Subcutaneous abdominal adipose tissue (tissue), 5 donors: ENCODE results near the gene THSD7A.

Experiments used
- H3K27ac ChIP-seq: one replicate; pipeline ENCODE4 v1.7.0; 2013; ENCODE audit warnings: low read depth, mild to moderate bottlenecking, inconsistent platforms, low read length, moderate library complexity
- H3K27me3 ChIP-seq, 5 donors: one replicate each; pipeline ENCODE4 v1.7.0; 2013; ENCODE audit warnings: low read length in 5 of 5, inconsistent platforms in 1 of 5; ENCODE audit not compliant: control insufficient read depth in 5 of 5, insufficient read depth in 4 of 5
- H3K36me3 ChIP-seq, 5 donors: one replicate each; pipeline ENCODE4 v1.7.0; 2013; ENCODE audit warnings: low read length in 5 of 5; ENCODE audit not compliant: control insufficient read depth in 5 of 5, insufficient read depth in 5 of 5
- H3K4me1 ChIP-seq, 5 donors: one replicate each; pipeline ENCODE4 v1.7.0; 2013; ENCODE audit warnings: low read length in 5 of 5, mild to moderate bottlenecking in 3 of 5, moderate library complexity in 1 of 5; ENCODE audit not compliant: control insufficient read depth in 5 of 5, insufficient read depth in 5 of 5
- H3K4me3 ChIP-seq, 5 donors: one replicate each; pipeline ENCODE4 v1.7.0; 2013; ENCODE audit warnings: low read length in 5 of 5, low read depth in 1 of 5
- H3K9ac ChIP-seq, 5 donors: one replicate each; pipeline ENCODE4 v1.7.0; 2013; ENCODE audit warnings: low read length in 5 of 5, mild to moderate bottlenecking in 4 of 5, moderate library complexity in 3 of 5
- H3K9me3 ChIP-seq, 5 donors: one replicate each; pipeline ENCODE4 v1.7.0; 2013; ENCODE audit warnings: low read length in 5 of 5; ENCODE audit not compliant: control insufficient read depth in 5 of 5
- donor health status: healthy.
- donor health status: healthy.
- donor health status: healthy.
- donor health status: healthy.
- donor health status: healthy.

The THSD7A gene

DNA sequence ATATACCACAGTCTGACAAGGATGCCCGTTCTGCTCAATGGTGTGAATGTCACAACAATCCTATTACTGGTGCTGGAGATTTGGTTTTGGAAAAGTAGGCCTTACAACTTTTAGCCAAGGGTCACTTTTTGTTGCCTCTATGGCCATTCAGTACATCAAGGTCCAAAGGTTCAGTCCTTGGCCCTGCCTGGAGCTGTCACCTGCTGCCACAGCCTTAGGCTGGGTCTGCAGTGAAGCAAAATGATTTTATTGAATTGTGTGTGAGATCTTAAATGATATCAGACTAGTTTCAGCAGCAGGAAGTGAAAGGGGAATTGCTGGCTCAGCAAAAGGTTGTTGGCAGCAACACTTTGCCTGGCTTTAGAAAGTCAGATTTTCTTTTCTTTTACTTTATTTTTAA lies 427.6 kb downstream of the THSD7A start:
- no peak overlapping the region for H3K4me3 ChIP-seq
- no peak overlapping the region for H3K9ac ChIP-seq
- peaks cover 0 to 11% (median 0%) of the 10 kb centered on the region in 5 donors for H3K4me1 ChIP-seq
- no peaks in the 10 kb centered on the region for H3K9me3 ChIP-seq
- H3K27me3 ChIP-seq, result no peaks in the 10 kb centered on the region
- H3K27ac ChIP-seq, result no peak overlapping the region
- peaks cover 5 to 13% (median 8%) of the 10 kb centered on the region in 5 donors for H3K36me3 ChIP-seq

- no peaks in the 10 kb centered on the region for H3K27me3 ChIP-seq
- H3K27ac ChIP-seq, result no peak overlapping the region
- no peaks in the 10 kb centered on the region for H3K9me3 ChIP-seq
- H3K4me3 ChIP-seq, result no peak overlapping the region
- H3K4me1 ChIP-seq, result peaks cover 0 to 11% (median 0%) of the 10 kb centered on the region in 5 donors
- no peak overlapping the region for H3K9ac ChIP-seq
- peaks cover 5 to 13% (median 8%) of the 10 kb centered on the region in 5 donors for H3K36me3 ChIP-seq
These were observed 428.2 kb downstream of the THSD7A start for GRCh38 chr7:11403781-11404180.

- Histone ChIP-seq H3K9me3 (no peaks in the 10 kb centered on the region), H3K4me1 (no peaks in the 10 kb centered on the region), H3K4me3 (no peak overlapping the region), H3K36me3 (peaks cover 4 to 24% (median 14%) of the 10 kb centered on the region in 5 donors), H3K9ac (no peak overlapping the region), H3K27me3 (no peaks in the 10 kb centered on the region), H3K27ac (no peak overlapping the region)
These were observed 437.6 kb downstream of the THSD7A start for GRCh38 chr7:11394438-11394837.

- H3K36me3 ChIP-seq, result peaks cover 0 to 4% (median 2%) of the 10 kb centered on the region in 5 donors
- no peak overlapping the region for H3K9ac ChIP-seq
- H3K4me1 ChIP-seq, result peaks cover 0 to 4% (median 0%) of the 10 kb centered on the region in 5 donors
- no peak overlapping the region for H3K27ac ChIP-seq
- no peaks in the 10 kb centered on the region for H3K27me3 ChIP-seq
- H3K9me3 ChIP-seq, result no peaks in the 10 kb centered on the region
- H3K4me3 ChIP-seq, result no peak overlapping the region
These were observed 452.4 kb downstream of the THSD7A start for GRCh38 chr7:11379641-11380040.

GRCh38 chr7:11376529-11376928 lies 455.5 kb downstream of the THSD7A start:
- no peaks in the 10 kb centered on the region for H3K27me3 ChIP-seq
- H3K27ac ChIP-seq, result no peak overlapping the region
- H3K4me1 ChIP-seq, result peaks cover 0 to 9% (median 0%) of the 10 kb centered on the region in 5 donors
- H3K9me3 ChIP-seq, result no peaks in the 10 kb centered on the region
- H3K36me3 ChIP-seq, result peaks cover 0 to 4% (median 2%) of the 10 kb centered on the region in 5 donors
- no peak overlapping the region for H3K9ac ChIP-seq
- H3K4me3 ChIP-seq, result no peak overlapping the region

GRCh38 chr7:11374629-11375028 lies 457.4 kb downstream of the THSD7A start:
- Histone ChIP-seq H3K4me1 (peaks cover 0 to 9% (median 0%) of the 10 kb centered on the region in 5 donors), H3K27ac (no peak overlapping the region), H3K4me3 (no peak overlapping the region)

GRCh38 chr7:11373546-11374142 lies 458.4 kb downstream of the THSD7A start:
- no peaks in the 10 kb centered on the region for H3K27me3 ChIP-seq
- peaks cover 0 to 6% (median 0%) of the 10 kb centered on the region in 5 donors for H3K4me1 ChIP-seq
- H3K4me3 ChIP-seq, result no peak overlapping the region
- H3K27ac ChIP-seq, result no peak overlapping the region
- no peak overlapping the region for H3K9ac ChIP-seq
- H3K36me3 ChIP-seq, result no peaks in the 10 kb centered on the region
- no peaks in the 10 kb centered on the region for H3K9me3 ChIP-seq

More at GRCh38 chr7:11374629-11375028, 457.4 kb downstream of the THSD7A start:
- H3K36me3 ChIP-seq, result peaks cover 0 to 3% (median 0%) of the 10 kb centered on the region in 5 donors
- no peaks in the 10 kb centered on the region for H3K9me3 ChIP-seq
- no peak overlapping the region for H3K9ac ChIP-seq
- H3K27me3 ChIP-seq, result no peaks in the 10 kb centered on the region

DNA sequence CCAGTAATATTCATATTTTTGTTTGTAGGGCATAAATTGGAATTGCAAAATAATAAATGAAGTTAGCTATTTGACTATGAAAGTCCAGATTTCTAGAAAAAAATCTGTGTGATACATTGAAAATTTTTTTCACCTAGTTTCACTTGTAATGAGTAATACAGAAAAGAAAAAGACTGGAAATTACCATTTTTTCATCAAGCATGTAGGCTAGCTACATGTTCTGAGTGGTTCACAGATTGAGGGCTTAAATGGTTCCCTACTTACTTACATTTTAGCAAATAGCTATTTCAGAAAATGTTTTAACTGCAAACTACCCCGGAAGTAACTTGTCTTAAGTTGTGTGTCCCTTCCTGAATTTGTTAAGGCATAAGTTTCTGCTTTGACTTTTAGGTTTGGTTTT lies 462.3 kb downstream of the THSD7A start:
- Histone ChIP-seq H3K4me1 (peaks cover 0 to 6% (median 0%) of the 10 kb centered on the region in 5 donors), H3K27ac (no peak overlapping the region), H3K9ac (no peak overlapping the region), H3K4me3 (no peak overlapping the region), H3K27me3 (no peaks in the 10 kb centered on the region), H3K36me3 (no peaks in the 10 kb centered on the region), H3K9me3 (no peaks in the 10 kb centered on the region)

GRCh38 chr7:11366118-11366517 lies 465.9 kb downstream of the THSD7A start:
- no peaks in the 10 kb centered on the region for H3K4me1 ChIP-seq
- H3K27me3 ChIP-seq, result no peaks in the 10 kb centered on the region

DNA sequence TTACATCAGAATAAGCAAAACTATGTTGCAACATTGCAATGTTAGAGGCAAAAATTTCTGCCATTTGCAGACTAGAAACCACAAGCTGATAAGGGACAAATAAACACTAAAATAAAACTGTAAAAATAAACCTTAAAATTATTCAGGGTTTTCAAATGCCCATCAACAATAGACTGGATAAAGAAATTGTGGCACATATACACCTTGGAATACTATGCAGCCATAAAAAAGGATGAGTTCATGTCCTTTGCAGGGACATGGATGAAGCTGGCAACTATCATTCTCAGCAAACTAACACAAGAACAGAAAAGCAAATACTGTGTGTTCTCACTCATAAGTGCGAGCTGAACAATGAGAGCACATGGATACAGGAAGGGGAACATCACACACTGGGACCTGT lies 473.4 kb downstream of the THSD7A start:
- Histone ChIP-seq H3K36me3 (peaks cover 0 to under 1% (median 0%) of the 10 kb centered on the region in 5 donors), H3K27me3 (no peaks in the 10 kb centered on the region), H3K9me3 (peaks cover 0 to 4% (median 0%) of the 10 kb centered on the region in 5 donors), H3K4me3 (no peak overlapping the region), H3K4me1 (no peaks in the 10 kb centered on the region), H3K9ac (no peak overlapping the region), H3K27ac (no peak overlapping the region)

More at GRCh38 chr7:11366118-11366517, 465.9 kb downstream of the THSD7A start:
- Histone ChIP-seq H3K9me3 (no peaks in the 10 kb centered on the region), H3K9ac (no peak overlapping the region), H3K4me3 (no peak overlapping the region), H3K27ac (no peak overlapping the region), H3K36me3 (peaks cover 0 to 3% (median 0%) of the 10 kb centered on the region in 5 donors)
